ENCODE results near the gene CCL13.

The CCL13 gene

GRCh38 chr17:34403006-34403405 is 46.7 kb downstream of the CCL13 start:
- TF ChIP-seq GATA1 (IDR thresholded peaks at IDR 0.05; ENCODE audit: low read depth, low read length) (no peak), POLR2A (IDR thresholded peaks at IDR 0.05; ENCODE audit: low read length) (no peak)
- no peak for DNase-seq

- DNase-seq = no peak
- TF ChIP-seq GATA1 (IDR thresholded peaks at IDR 0.05; ENCODE audit: low read depth, low read length) (no peak), POLR2A (IDR thresholded peaks at IDR 0.05; ENCODE audit: low read length) (no peak)
These were observed 49.9 kb downstream of the CCL13 start for GRCh38 chr17:34406226-34406625.
